SKM-1 (cell line): ENCODE measurements around the gene RHBDD1.

ENCODE experiments used
- DNase-seq: peaks from one replicate; lab custom pipeline; 2025; ENCODE audit not compliant: unreplicated experiment; lab: John Stamatoyannopoulos, UW

Gene RHBDD1

DNA sequence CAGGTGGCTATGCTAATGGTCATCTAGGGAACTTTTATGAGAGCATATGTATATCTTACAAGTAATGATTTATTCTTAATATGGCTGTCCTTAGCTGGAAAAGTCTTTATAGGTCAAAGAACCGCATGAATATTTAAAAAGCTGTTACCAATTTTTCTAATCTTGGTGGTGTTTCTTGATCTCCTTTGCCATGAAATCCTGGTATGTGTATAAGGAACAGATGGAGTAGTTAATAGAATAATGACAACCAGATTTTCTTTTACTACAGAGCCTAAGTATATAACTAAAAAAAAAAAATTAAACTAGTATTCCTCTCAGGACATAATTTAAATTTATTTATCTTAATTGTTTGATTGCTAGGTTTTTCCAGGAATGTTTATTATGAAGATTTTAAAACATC, 74.5 kb downstream of the RHBDD1 start:
- no peak for DNase-seq

GRCh38 chr2:226911932-226912331, 76.1 kb downstream of the RHBDD1 start:
- DNase-seq = no peak

- DNase-seq = no peak
These were observed 77.8 kb downstream of the RHBDD1 start for GRCh38 chr2:226913641-226914040.

DNA sequence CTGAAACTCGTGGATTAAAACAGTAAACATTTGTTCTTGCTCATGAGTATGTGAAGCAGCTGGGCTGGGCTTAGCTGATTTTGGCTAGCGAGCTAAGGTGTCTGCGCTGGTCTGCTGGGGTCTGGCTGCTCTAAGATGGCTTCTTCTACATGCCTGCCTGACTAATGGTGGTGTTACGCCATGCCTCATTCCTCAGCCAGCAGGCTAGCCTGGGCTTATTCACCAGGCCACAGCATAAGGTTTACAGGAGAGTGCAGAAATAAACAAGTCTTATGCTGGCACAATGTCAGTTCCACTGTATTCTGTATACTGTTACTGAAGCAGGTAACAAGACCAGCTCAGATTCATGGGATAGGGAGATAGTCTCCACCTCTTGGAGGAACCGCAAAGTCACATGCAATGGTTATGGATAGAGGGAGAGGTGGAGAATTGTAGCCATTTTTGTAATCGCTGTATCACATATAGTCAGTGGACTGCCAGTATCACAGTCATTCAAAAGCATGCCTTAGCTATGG, 80.0 kb downstream of the RHBDD1 start:
- DNase-seq = no peak

GRCh38 chr2:226916669-226917068, 80.8 kb downstream of the RHBDD1 start:
- DNase-seq = no peak

- no peak for DNase-seq
These were observed 96.6 kb downstream of the RHBDD1 start for GRCh38 chr2:226932443-226932842.

DNA sequence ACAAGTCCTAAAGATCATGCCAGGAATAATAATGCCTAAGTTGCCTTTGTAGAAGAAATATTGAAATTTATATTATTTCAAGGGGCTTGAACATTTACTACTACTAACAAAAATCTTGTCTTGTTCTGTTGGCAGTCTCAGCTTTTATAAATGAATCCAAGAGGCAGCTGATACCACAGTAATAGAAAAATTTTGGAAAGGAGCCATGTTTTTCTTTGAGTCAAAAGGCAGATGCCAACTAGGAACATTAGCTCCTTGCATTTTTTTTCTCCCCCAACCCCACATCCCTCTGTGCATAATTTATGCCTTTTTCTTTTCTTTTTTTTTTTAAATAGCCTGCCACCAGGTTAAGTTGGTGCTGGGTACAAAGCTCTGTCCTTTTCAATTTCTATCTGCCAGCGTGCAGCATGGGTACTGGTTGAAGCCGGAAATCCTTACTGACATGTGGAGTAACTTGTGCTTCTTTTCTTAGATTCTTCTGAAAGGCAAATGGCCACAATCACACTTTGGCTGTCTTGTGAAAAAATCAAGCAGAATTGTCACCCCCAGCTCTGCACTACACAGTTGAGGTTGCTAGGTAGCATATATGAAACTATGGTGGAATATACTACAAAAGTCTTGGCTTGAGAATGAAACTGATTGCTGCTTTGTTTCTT, 98.8 kb downstream of the RHBDD1 start:
- DNase-seq = no peak

DNA sequence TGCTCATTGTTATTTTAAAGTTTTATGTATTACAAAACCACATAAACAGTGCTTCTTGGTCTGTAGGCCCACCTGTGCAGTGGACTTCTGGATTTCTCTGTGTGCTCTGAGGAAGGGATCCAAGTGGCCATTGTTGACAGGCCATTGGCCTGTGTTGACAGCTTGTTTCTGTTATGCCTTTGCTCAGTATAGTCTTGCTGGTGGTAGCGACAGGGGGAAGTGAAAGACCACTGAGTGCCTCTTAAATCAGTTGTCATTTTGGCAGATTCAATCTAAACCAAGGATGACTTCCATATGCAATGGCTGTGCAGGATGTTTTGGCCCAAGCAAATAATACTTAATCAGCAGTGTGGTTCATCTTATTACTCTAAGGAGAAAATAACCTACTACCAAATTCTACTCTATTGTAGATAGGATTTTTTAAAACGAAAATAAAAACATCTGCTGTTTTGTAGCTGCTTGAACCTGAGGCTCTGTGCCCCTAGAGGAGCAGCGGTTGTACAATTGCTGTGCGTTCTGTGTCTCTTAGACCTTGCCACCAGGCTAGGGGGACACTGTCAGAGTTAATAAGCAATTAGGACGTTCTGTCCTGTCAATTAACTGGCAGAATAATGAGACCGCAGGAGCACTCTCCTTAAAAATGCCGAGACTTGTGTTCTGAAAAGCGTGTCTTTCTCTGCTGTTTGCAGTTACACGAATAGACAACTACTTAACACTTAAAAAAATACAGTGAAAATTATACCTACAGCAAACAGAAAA, 108.2 kb downstream of the RHBDD1 start:
- no peak for DNase-seq

DNA sequence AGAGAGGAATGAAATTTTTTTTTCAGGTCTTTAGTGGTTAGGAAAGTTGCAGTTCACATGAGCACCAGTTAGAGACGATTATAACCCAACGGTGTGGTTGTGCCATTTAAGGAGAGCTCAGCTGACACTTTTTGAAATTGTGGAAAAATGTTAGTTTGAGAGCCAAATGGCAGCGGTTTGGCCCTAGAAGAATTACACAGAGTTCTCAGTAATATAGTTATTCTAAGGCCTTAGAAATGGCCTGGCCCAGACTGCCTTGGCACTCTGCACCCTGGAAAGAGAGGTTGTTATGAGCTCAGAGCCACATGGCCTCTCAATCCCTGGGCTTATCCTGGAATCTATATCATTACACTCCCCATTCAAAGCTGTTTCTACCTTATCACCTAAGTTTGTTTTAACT, 117.4 kb downstream of the RHBDD1 start:
- no peak for DNase-seq

GRCh38 chr2:226953826-226954225, 118.0 kb downstream of the RHBDD1 start:
- DNase-seq = no peak

- DNase-seq = no peak
These were observed 120.8 kb downstream of the RHBDD1 start for GRCh38 chr2:226956659-226957058.

GRCh38 chr2:226959418-226959817, 123.6 kb downstream of the RHBDD1 start:
- no peak for DNase-seq

DNA sequence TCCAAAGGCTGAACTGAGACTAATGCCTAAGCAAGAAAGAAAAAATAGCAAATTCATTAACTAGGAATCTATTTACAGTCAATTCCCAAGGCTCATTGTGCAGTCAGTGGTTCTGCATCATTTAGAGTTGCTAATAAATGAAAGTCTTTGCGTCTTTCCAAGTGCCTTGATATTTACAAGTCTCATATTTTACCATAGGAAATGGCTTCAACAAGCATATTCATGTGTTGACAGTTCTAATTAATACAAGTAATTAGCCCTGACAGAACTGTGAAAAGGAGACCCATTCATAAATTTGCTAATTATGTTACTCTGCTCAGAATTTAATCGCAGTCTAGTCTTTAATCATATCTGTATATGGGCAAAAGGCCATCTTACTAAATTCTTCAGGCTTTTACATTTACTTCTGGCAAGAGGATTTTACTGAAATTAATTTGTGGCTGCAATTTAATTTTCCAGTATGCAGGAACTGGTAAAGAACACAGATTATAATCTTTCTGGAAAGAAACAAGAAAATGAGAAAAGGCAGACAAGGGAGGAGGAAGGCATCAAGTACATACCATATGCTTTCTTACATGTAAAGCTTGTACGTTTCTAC, 126.4 kb downstream of the RHBDD1 start:
- DNase-seq = no peak

- DNase-seq = no peak
These were observed 127.7 kb downstream of the RHBDD1 start for GRCh38 chr2:226963528-226963927.

- no peak for DNase-seq
These were observed 129.5 kb downstream of the RHBDD1 start for GRCh38 chr2:226965376-226965775.

DNA sequence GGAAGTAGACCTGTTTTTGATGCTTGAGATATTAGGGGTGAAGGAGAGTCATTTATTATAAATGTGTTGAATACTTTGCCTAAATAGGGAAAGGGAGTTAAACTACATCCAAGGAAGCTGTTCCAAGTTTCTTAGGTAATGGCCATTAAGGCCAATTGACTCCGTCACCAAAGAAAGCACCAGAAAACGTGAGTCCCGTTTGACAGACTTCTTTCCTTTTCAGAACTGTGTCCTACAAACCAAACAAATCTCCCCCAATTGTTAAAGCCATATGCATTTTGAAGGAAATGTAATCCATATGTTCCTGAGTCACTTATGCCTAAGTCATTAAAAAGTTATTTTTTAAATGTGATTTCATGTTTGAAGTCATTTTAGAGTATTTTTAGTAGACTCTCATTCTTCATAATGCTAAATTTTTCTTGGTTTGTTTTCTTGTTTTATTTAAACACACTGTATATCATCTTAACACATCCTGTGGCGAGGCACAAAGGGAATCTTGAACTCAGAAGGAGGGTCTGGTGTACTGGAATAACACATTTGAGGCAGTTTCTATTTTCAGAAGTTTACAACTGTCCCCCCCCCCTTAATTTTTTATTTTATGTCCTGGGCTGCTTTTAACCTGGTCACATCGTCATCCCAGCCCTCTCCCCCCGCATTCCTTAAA, 133.7 kb downstream of the RHBDD1 start:
- DNase-seq = no peak

DNA sequence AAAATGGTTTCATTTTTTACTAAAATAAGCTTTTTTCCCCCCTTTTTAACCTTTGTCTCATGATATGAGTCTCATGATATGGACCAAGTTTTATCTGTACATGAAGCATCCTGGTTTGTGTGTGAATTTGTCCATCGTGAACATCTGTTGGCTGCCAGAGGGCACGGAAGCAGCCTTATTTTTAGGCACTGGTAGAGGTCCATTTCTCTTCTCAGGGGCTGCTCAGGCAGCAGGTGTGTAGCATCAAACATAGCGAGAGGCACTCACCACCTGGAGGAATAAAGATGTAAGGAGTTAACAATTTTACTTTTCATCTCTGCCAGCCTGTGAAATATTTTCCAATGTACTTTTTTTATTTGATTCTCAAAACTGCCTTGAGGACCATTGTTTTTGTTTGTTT, 134.5 kb downstream of the RHBDD1 start:
- no peak for DNase-seq

GRCh38 chr2:226971084-226971483, 135.2 kb downstream of the RHBDD1 start:
- no peak for DNase-seq

DNA sequence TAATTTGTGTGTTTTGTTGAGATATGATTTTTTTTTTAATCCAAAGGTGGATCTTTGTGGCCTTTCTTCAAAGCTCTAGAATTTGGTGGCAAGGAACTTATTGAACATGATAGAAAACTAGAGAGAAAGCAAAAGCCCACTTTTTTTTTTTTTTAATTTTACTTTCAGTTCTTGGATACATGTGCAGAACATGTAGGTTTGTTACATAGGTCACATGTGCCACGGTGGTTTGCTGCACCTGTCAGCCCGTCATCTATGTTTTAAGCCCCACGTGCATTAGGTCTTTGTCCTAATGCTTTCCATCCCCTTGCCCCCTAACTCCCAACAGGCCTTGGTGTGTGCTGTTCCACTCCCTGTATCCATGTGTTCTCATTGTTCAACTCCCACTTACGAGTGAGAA, 135.9 kb downstream of the RHBDD1 start:
- DNase-seq = no peak

DNA sequence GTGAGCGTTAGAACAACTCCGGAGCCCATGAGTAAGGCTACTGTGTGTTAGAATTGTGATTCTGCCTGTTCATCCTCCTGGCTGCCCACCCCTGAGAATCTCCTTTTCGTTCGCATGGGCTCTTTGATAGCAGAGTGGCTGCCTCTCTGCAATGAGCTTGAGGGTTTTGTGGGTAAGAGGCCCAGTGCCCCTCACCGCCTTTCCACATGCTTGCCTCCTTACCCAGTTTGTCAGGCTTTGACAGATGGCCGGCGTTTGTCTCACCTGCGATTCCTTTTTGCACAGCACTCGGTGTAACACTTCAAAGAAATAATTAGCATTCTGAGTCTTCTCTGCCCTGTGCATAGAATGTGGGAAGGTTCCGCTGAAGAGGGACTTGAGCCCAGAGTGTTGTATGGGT, 138.0 kb downstream of the RHBDD1 start:
- DNase-seq = no peak

DNA sequence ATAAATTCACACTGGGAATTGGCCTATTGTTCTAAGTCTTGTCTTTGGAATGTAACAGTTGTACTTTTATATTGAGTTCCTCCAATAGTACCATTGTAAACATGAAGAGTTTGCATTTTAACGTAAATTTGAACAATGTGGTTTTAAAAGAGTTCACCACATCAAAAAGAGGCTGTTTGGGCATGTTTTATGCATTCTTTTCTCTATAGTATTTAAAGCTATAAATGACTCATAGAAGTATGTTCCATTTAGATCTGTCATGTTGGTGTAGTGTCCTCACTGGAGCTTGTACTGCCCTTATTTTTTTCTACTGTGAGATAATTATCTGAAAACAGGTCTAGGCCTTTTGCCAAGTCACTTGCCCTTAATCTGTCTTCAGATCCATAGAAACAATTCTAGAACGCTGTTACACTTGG, 141.9 kb downstream of the RHBDD1 start:
- DNase-seq = no peak

DNA sequence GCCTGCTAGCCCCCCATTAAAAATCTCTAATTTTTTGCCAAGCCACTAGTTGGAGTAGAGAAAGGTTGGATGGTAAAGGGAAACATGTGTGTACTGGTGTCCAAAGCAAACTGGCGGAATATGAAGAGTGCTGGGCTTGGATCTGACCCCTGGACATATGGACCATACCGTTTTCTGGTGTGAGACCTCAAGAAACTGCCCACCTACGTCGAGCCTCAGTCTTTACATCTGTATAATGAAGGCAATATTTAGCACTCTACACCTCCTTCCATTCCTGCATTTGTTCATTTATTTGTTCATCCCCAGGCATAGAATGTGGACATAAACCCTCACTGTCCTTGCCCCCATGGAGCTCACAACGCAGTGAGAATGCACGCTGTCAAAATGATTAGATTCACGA, 142.4 kb downstream of the RHBDD1 start:
- no peak for DNase-seq
